GM12864 (cell line): ENCODE measurements around the gene WNT10A.

Source experiments
- DNase-seq: peaks from one replicate; pipeline ENCODE4 v3.0.0-alpha.2; 2011; ENCODE audit warnings: low read depth
- H3K4me3 ChIP-seq: 2 replicates; pipeline ENCODE4 v1.5.1; 2011; ENCODE audit warnings: mild to moderate bottlenecking, low read depth, low read length, control low read depth
- TF ChIP-seq, protein P1 (sequence below): IDR thresholded peaks from 2 replicates; pipeline ENCODE4 v1.5.1; 2011; ENCODE audit warnings: low read depth, mild to moderate bottlenecking, moderate library complexity, low read length, control low read depth, inconsistent platforms; ENCODE audit errors: missing control alignments

The WNT10A gene

DNA sequence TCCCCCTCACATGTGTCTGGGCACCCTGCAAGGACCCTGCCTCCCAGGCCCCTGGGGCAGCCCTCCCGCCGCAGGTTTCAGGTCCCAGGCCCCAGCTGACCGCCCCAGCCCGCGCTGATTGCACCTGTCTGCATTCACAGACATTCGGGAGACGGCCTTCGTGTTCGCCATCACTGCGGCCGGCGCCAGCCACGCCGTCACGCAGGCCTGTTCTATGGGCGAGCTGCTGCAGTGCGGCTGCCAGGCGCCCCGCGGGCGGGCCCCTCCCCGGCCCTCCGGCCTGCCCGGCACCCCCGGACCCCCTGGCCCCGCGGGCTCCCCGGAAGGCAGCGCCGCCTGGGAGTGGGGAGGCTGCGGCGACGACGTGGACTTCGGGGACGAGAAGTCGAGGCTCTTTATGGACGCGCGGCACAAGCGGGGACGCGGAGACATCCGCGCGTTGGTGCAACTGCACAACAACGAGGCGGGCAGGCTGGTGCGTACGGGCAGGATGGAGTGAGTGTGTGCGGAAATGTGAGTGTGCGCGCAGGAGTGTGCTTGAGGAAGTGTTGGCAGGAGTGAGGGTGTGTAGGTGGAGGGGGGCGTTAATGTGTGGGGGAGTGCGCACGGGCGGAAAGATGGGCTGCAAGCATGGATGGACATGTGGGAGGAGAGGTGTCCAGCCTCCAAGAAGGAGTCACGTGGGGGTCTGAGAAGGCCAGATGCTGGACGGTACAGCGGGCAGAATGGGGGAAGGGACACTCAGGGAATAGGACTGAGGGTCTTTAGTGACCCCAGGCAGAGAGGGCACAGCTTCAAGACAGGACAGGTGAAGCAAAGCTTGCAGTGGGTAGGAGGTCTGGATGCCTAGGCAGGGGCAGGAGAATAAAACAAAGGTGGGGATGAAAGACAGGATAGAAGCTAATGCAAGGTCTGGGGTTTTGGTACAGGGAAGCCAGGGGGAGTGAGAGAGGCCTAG, 9.0 kb upstream of the WNT10A start:
- TF ChIP-seq, protein P1, sequence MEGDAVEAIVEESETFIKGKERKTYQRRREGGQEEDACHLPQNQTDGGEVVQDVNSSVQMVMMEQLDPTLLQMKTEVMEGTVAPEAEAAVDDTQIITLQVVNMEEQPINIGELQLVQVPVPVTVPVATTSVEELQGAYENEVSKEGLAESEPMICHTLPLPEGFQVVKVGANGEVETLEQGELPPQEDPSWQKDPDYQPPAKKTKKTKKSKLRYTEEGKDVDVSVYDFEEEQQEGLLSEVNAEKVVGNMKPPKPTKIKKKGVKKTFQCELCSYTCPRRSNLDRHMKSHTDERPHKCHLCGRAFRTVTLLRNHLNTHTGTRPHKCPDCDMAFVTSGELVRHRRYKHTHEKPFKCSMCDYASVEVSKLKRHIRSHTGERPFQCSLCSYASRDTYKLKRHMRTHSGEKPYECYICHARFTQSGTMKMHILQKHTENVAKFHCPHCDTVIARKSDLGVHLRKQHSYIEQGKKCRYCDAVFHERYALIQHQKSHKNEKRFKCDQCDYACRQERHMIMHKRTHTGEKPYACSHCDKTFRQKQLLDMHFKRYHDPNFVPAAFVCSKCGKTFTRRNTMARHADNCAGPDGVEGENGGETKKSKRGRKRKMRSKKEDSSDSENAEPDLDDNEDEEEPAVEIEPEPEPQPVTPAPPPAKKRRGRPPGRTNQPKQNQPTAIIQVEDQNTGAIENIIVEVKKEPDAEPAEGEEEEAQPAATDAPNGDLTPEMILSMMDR, result no peak
- H3K4me3 ChIP-seq, result no peak overlapping the region

DNA sequence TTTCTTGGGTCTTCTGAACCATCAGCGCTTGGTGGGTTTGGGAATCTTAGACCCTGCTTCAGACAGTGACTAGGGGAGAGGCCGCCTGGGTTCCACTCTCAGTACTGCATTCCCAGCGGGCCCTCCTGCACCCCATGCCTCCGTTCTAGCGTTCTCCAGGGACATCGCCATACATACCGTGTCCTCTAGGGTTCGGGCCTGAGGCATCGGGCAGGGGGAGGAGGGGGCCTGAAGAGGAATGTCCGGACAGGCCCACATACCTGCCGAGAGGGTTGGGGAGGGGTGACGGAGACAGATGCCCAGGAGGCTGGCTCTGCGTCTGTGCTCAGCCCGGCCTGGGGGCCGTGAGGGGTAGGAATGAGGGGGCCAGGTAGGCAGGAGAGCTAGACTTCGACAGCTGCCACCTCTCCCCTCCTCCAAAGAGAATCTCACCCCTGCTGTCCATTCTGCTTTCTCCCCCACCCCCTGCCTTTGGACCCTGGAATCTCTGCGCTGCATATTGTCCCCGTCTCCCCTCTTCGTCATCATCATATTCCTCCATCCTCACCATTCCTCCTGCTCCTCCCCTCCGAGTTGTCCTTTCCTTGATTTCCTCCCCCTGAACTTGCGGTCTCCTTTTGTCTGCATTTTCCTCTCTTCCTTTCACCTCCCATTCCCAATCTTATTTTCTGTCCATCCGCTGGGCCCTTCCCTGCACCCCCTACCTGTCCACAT, 7.8 kb upstream of the WNT10A start:
- DNase-seq, result no peak
- H3K4me3 ChIP-seq, result no peak overlapping the region; the same call in 1 of the 2 replicates
- TF ChIP-seq, protein P1, result no peak

More for the DNA sequence above, 9.0 kb upstream of the WNT10A start:
- no peak for DNase-seq

DNA sequence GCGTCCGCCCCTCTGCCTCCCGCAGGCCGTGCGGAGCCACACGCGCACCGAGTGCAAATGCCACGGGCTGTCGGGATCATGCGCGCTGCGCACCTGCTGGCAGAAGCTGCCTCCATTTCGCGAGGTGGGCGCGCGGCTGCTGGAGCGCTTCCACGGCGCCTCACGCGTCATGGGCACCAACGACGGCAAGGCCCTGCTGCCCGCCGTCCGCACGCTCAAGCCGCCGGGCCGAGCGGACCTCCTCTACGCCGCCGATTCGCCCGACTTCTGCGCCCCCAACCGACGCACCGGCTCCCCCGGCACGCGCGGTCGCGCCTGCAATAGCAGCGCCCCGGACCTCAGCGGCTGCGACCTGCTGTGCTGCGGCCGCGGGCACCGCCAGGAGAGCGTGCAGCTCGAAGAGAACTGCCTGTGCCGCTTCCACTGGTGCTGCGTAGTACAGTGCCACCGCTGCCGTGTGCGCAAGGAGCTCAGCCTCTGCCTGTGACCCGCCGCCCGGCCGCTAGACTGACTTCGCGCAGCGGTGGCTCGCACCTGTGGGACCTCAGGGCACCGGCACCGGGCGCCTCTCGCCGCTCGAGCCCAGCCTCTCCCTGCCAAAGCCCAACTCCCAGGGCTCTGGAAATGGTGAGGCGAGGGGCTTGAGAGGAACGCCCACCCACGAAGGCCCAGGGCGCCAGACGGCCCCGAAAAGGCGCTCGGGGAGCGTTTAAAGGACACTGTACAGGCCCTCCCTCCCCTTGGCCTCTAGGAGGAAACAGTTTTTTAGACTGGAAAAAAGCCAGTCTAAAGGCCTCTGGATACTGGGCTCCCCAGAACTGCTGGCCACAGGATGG, 7.1 kb upstream of the WNT10A start:
- peak overlapping the region; percentile 4; the same call in 1 of the 2 replicates for H3K4me3 ChIP-seq
- TF ChIP-seq, protein P1, result no peak
- DNase-seq, result no peak

DNA sequence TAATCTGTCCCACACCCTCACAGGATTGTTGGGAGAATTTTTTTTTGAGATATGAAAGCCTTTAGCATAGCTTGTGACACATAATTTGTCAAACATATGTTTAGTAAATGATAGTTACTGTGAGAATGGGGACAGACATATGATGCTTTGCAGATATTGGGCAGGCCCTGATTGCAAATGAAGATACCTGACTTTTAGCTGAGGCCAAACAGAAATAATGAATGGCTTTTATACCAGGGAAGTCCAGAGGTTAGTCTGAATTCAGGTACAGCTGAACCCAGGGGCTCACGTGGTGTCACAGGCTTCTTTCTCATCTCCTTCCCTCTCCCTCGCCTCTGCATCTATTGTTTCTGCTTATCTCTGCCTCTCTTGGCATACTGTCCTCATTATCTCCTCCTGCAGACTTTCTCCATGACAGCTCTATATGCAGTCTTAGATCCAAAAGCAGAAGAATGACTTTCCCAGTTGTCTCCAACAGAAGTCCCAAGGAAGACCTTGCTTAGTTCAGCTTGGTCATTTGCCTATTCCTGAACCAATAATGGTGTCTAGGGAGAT, 4.9 kb upstream of the WNT10A start:
- TF ChIP-seq, protein P1, result no peak
- DNase-seq, result no peak
- no peak overlapping the region for H3K4me3 ChIP-seq

DNA sequence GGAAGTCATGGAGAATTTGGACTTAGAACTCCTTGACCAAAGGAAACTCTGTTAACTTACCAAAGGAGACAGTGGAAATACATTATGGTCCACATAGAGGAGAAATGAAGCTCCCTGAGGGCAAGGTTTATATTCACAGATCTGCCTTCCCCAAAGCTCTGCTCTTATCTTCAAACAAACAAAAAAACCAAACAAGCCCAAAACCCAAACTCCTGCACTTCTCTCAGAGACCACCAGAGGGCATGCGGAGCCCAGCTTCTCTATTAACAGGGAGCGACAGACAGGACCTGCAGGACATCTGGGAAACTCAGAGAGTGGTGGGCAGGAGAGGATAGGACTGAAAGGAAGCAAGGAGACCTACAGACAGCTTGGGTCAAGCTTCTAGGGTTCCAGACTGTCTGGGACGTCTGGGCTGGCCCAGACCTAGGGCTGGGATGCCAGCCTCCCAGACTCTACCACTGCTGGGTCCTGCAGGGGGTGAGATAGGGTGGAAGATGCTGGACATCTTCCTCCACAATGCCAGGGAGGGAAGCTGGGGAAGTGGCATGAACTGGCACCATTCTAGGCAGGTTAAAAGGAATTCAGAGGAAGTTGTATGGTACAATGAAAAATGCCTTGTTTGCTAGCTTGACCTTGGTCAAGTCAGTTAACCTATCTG, 4.0 kb upstream of the WNT10A start:
- H3K4me3 ChIP-seq, result no peak overlapping the region
- TF ChIP-seq, protein P1, result peak; percentile 94
- no peak for DNase-seq

DNA sequence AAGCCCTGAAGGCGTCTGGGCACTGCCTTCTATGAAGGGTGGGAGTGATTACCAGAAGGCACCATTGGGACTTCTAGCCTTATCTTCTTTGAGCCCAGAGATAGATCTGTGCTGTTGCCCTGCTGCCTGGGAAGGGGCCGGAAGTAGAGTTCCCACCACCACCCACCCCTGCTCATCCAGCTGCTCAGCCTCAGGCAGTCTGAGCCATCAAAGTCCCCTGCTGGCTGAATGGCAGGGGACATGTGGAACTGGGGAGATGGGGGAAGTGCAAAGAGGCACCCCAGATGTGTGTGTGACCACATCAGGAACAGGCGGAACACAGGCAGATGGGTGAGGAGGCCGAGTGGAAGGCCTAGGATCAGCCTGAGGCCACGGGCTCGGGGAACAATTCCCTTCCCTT, 3.3 kb upstream of the WNT10A start:
- DNase-seq, result no peak
- TF ChIP-seq, protein P1, result no peak
- H3K4me3 ChIP-seq, result no peak overlapping the region
